ENCODE data around the gene CDC14A.

- no peak for TF ChIP-seq MAX (IDR thresholded peaks at IDR 0.05; ENCODE audit: low read depth)
- TF ChIP-seq, protein P1, sequence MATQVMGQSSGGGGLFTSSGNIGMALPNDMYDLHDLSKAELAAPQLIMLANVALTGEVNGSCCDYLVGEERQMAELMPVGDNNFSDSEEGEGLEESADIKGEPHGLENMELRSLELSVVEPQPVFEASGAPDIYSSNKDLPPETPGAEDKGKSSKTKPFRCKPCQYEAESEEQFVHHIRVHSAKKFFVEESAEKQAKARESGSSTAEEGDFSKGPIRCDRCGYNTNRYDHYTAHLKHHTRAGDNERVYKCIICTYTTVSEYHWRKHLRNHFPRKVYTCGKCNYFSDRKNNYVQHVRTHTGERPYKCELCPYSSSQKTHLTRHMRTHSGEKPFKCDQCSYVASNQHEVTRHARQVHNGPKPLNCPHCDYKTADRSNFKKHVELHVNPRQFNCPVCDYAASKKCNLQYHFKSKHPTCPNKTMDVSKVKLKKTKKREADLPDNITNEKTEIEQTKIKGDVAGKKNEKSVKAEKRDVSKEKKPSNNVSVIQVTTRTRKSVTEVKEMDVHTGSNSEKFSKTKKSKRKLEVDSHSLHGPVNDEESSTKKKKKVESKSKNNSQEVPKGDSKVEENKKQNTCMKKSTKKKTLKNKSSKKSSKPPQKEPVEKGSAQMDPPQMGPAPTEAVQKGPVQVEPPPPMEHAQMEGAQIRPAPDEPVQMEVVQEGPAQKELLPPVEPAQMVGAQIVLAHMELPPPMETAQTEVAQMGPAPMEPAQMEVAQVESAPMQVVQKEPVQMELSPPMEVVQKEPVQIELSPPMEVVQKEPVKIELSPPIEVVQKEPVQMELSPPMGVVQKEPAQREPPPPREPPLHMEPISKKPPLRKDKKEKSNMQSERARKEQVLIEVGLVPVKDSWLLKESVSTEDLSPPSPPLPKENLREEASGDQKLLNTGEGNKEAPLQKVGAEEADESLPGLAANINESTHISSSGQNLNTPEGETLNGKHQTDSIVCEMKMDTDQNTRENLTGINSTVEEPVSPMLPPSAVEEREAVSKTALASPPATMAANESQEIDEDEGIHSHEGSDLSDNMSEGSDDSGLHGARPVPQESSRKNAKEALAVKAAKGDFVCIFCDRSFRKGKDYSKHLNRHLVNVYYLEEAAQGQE (IDR thresholded peaks at IDR 0.05; ENCODE audit: low read depth, low read length): no peak
- no peak for TF ChIP-seq YY1 (IDR thresholded peaks at IDR 0.05; ENCODE audit: low read depth)
- TF ChIP-seq, protein P2, sequence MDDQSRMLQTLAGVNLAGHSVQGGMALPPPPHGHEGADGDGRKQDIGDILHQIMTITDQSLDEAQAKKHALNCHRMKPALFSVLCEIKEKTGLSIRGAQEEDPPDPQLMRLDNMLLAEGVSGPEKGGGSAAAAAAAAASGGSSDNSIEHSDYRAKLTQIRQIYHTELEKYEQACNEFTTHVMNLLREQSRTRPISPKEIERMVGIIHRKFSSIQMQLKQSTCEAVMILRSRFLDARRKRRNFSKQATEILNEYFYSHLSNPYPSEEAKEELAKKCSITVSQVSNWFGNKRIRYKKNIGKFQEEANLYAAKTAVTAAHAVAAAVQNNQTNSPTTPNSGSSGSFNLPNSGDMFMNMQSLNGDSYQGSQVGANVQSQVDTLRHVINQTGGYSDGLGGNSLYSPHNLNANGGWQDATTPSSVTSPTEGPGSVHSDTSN (IDR thresholded peaks at IDR 0.05): no peak
- no peak for TF ChIP-seq NRF1 (IDR thresholded peaks at IDR 0.05; ENCODE audit: low read depth, low read length)
- no peak for TF ChIP-seq CTCF (IDR thresholded peaks at IDR 0.05)
- TF ChIP-seq, protein P3, sequence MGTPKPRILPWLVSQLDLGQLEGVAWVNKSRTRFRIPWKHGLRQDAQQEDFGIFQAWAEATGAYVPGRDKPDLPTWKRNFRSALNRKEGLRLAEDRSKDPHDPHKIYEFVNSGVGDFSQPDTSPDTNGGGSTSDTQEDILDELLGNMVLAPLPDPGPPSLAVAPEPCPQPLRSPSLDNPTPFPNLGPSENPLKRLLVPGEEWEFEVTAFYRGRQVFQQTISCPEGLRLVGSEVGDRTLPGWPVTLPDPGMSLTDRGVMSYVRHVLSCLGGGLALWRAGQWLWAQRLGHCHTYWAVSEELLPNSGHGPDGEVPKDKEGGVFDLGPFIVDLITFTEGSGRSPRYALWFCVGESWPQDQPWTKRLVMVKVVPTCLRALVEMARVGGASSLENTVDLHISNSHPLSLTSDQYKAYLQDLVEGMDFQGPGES (IDR thresholded peaks at IDR 0.05; ENCODE audit: low read depth, low read length): no peak
Observed at GRCh38 chr1:100448366-100448765, 96.1 kb downstream of the CDC14A start.

Data from SK-N-SH (cell line).